H1 (cell line): ENCODE results near the gene MORC4. TPM values are rescaled to one million over a fixed set of nuclear protein-coding genes. Genes with fewer than 3 reads are reported as not detected.

Experiments
- CTCF ChIA-PET: fragments of 300-600 bp; sonication (Branson Sonifier 250); formaldehyde crosslinking; loops from one replicate; lab custom pipeline; 2021; ENCODE audit not compliant: partially characterized antibody; lab: Charles Lee
- POLR2A ChIA-PET: fragments of 300-600 bp; sonication (Branson Sonifier 250); formaldehyde crosslinking; loops from one replicate; lab custom pipeline; 2021; ENCODE audit warnings: inconsistent platforms; ENCODE audit not compliant: partially characterized antibody; lab: Charles Lee
- DNase-seq, 2 experiments: peaks; one replicate each; pipeline versions ENCODE4 v3.0.0 to v3.0.0-alpha.2; 2010 to 2022; ENCODE audit warnings: low spot score in 2 of 2, low read depth in 1 of 2, mixed read lengths in 1 of 2
- FAIRE-seq: peaks from 2 replicates; lab custom pipeline; 2011; peaks lifted over from hg19 to GRCh38; lab: Jason Lieb, UNC
- H2AFZ ChIP-seq: 2 replicates; pipeline ENCODE4 v1.8.1; 2012; ENCODE audit warnings: low read length, inconsistent platforms
- H2AK5ac ChIP-seq: 2 replicates; pipeline ENCODE4 v1.6.1; 2013; ENCODE audit warnings: low read depth, low read length
- H2BK120ac ChIP-seq: replicated peaks from 2 replicates; pipeline ENCODE3; 2013; ENCODE audit warnings: low read depth, low read length, inconsistent platforms
- H2BK12ac ChIP-seq: 2 replicates; pipeline ENCODE4 v1.6.1; 2013; ENCODE audit warnings: low read depth, low read length
- H2BK15ac ChIP-seq: 2 replicates; pipeline ENCODE4 v1.6.1; 2013; ENCODE audit warnings: low read length
- H2BK20ac ChIP-seq: 2 replicates; pipeline ENCODE4 v1.6.1; 2013; ENCODE audit warnings: low read length
- H2BK5ac ChIP-seq: 2 replicates; pipeline ENCODE4 v1.6.1; 2013; ENCODE audit warnings: low read depth, low read length
- H3K14ac ChIP-seq: 2 replicates; pipeline ENCODE4 v1.6.1; 2013; ENCODE audit warnings: inconsistent platforms; ENCODE audit not compliant: insufficient read length
- H3K18ac ChIP-seq: 2 replicates; pipeline ENCODE4 v1.6.1; 2013; ENCODE audit warnings: low read length; ENCODE audit errors: extremely low read depth
- H3K23ac ChIP-seq: 2 replicates; pipeline ENCODE4 v1.6.1; 2013; ENCODE audit warnings: inconsistent platforms; ENCODE audit not compliant: insufficient read length
- H3K23me2 ChIP-seq: 2 replicates; pipeline ENCODE4 v1.6.1; 2013; ENCODE audit warnings: low read depth, low read length
- H3K27ac ChIP-seq: 2 replicates; pipeline ENCODE4 v1.6.1; 2011; ENCODE audit warnings: low read depth, low read length, inconsistent platforms
- H3K27me3 ChIP-seq, 4 experiments: replicated peaks in 1 of 4; 1 replicate in 1 of 4; 2 replicates in 3 of 4; pipeline versions ENCODE4 v1.6.1 to v1.8.1; 2011 to 2013; ENCODE audit warnings: low read length in 3 of 4, mild to moderate bottlenecking in 3 of 4, inconsistent platforms in 2 of 4, mixed read lengths in 2 of 4, moderate library complexity in 1 of 4; ENCODE audit not compliant: control insufficient read depth in 3 of 4, insufficient read depth in 3 of 4; ENCODE audit errors: extremely low read depth in 1 of 4
- H3K36me3 ChIP-seq, 4 experiments: 2 replicates each; pipeline versions ENCODE4 v1.6.1 to v1.8.1; 2011 to 2013; ENCODE audit warnings: mild to moderate bottlenecking in 4 of 4, low read length in 3 of 4, moderate library complexity in 2 of 4, control low read depth in 1 of 4, inconsistent platforms in 1 of 4; ENCODE audit not compliant: insufficient read depth in 4 of 4, control insufficient read depth in 2 of 4
- H3K4ac ChIP-seq: replicated peaks from 2 replicates; pipeline ENCODE3; 2013; ENCODE audit warnings: low read length, low read depth, mixed read lengths, inconsistent platforms; ENCODE audit not compliant: insufficient read length
- H3K4me1 ChIP-seq, 4 experiments: replicated peaks in 1 of 4; 1 replicate in 1 of 4; 2 replicates in 3 of 4; pipeline versions ENCODE4 v1.6.1 to v1.8.1; 2011 to 2013; ENCODE audit warnings: low read length in 3 of 4, inconsistent platforms in 2 of 4, mixed read lengths in 1 of 4; ENCODE audit not compliant: insufficient read depth in 4 of 4, control insufficient read depth in 3 of 4
- H3K4me2 ChIP-seq, 2 experiments: 2 replicates each; pipeline versions ENCODE4 v1.6.1 to v1.8.1; 2011 to 2013; ENCODE audit warnings: low read depth in 2 of 2, low read length in 2 of 2, control low read depth in 1 of 2, inconsistent platforms in 1 of 2, mild to moderate bottlenecking in 1 of 2; ENCODE audit not compliant: insufficient read depth in 1 of 2
- H3K4me3 ChIP-seq, 4 experiments: fragments of 200-600, 300-600 bp in 1 of 4; sonication (generic), shearing (Covaris generic), sonication (Bioruptor Twin) in 1 of 4; 2 replicates each; pipeline versions ENCODE4 v1.5.1 to v1.8.1; 2011 to 2016; ENCODE audit warnings: low read length in 4 of 4, low read depth in 3 of 4, control low read depth in 2 of 4, inconsistent platforms in 2 of 4, mild to moderate bottlenecking in 2 of 4, mixed read lengths in 1 of 4, moderate library complexity in 1 of 4; ENCODE audit not compliant: insufficient read depth in 2 of 4; ENCODE audit errors: extremely low read depth in 1 of 4
- H3K56ac ChIP-seq: replicated peaks from 2 replicates; pipeline ENCODE3; 2013; ENCODE audit warnings: low read depth, mild to moderate bottlenecking, mixed read lengths, low read length, inconsistent platforms; ENCODE audit not compliant: insufficient read length
- H3K79me1 ChIP-seq: 2 replicates; pipeline ENCODE4 v1.6.1; 2013; ENCODE audit warnings: low read depth, low read length, control low read depth
- H3K79me2 ChIP-seq, 2 experiments: 2 replicates each; pipeline versions ENCODE4 v1.6.1 to v1.8.1; 2012 to 2013; ENCODE audit warnings: low read length in 2 of 2, mild to moderate bottlenecking in 2 of 2, inconsistent platforms in 1 of 2; ENCODE audit not compliant: insufficient read depth in 2 of 2, control insufficient read depth in 1 of 2
- H3K9ac ChIP-seq, 4 experiments: replicated peaks in 1 of 4; 1 replicate in 1 of 4; 2 replicates in 3 of 4; pipeline versions ENCODE4 v1.6.1 to v1.8.1; 2011 to 2013; ENCODE audit warnings: low read depth in 3 of 4, low read length in 3 of 4, control low read depth in 2 of 4, mild to moderate bottlenecking in 2 of 4, moderate library complexity in 2 of 4, inconsistent platforms in 1 of 4; ENCODE audit errors: extremely low read depth in 1 of 4
- H3K9me3 ChIP-seq, 2 experiments: 2 replicates each; pipeline versions ENCODE4 v1.6.1 to v1.8.1; 2012 to 2013; ENCODE audit warnings: mild to moderate bottlenecking in 2 of 2, moderate library complexity in 2 of 2, control low read depth in 1 of 2, inconsistent platforms in 1 of 2, low read depth in 1 of 2, low read length in 1 of 2, mixed read lengths in 1 of 2; ENCODE audit not compliant: insufficient read depth in 2 of 2
- H4K20me1 ChIP-seq, 2 experiments: replicated peaks in 1 of 2; 2 replicates each; pipeline versions ENCODE3 to v1.8.1; 2011 to 2013; ENCODE audit warnings: inconsistent platforms in 2 of 2, low read length in 2 of 2, mild to moderate bottlenecking in 1 of 2; ENCODE audit not compliant: insufficient read depth in 2 of 2, control insufficient read depth in 1 of 2
- H4K5ac ChIP-seq: 2 replicates; pipeline ENCODE4 v1.6.1; 2013; ENCODE audit warnings: low read length, low read depth, mixed read lengths, inconsistent platforms; ENCODE audit not compliant: insufficient read length
- H4K8ac ChIP-seq: 2 replicates; pipeline ENCODE4 v1.8.0; 2013; ENCODE audit warnings: mild to moderate bottlenecking, moderate library complexity, low read length, inconsistent platforms; ENCODE audit not compliant: insufficient read depth; ENCODE audit errors: extremely low read depth
- H4K91ac ChIP-seq: replicated peaks from 2 replicates; pipeline ENCODE3; 2013; ENCODE audit warnings: low read length, mixed read lengths, inconsistent platforms; ENCODE audit not compliant: insufficient read length
- WGBS, 2 experiments: shearing (Covaris generic) in 1 of 2; methylation state at CpG; one replicate each; pipeline versions ENCODE4 v1.1.6 to v1.1.7; 2013 to 2015; ENCODE audit warnings: low lambda C conversion rate in 2 of 2, mixed read lengths in 2 of 2, inconsistent platforms in 1 of 2, low coverage in 1 of 2, missing lambda C conversion rate in 1 of 2; ENCODE audit not compliant: insufficient replicate concordance in 2 of 2, insufficient coverage in 1 of 2, insufficient read length in 1 of 2; ENCODE audit errors: extremely low coverage in 1 of 2, missing lambda C conversion rate in 1 of 2; 5-methylcytosine and 5-hydroxymethylcytosine counted together
- polyA plus RNA-seq, 7 experiments: library from polyadenylated mRNA; depleted of rRNA in 3 of 7; stranded (reverse) in 5 of 7; unstranded in 2 of 7; fragments of >200 nt in 5 of 7; fragments of 200-250 nt in 2 of 7; gene quantifications; 1 replicate in 5 of 7; 2 replicates in 1 of 7; 4 replicates in 1 of 7; pipeline versions ENCODE4 v1.2.1 to v1.2.3, GENCODE V29; 2011 to 2013; ENCODE audit warnings: missing spikeins in 2 of 7, mixed read lengths in 2 of 7
- total RNA-seq: library from RNA; stranded (reverse); fragmentation: NEBNext Ultra II Directional; extraction: Animal tissue kit (Norgen Biotek cat#: 25700); gene quantifications from 2 replicates; pipeline ENCODE4 v1.2.1, GENCODE V29; 2021

MORC4 gene
- total and polyA plus RNA-seq, 2 of the 8 experiments (the other 6 are each of a cell fraction or from before 2014, with no cell fraction given): 1.4 to 2.5 TPM

GRCh38 chrX:106950381-106950780, 49.6 kb downstream of the MORC4 start:
- FAIRE-seq (no peak), DNase-seq (no peak)
- H4K5ac ChIP-seq: no peak overlapping the region
- no peak overlapping the region for H2AFZ ChIP-seq
- H2BK15ac ChIP-seq: no peak overlapping the region
- H3K4me3 ChIP-seq: no peak overlapping the region
- H3K27me3 ChIP-seq: no peaks in the 10 kb centered on the region
- H3K36me3 ChIP-seq: no peaks in the 10 kb centered on the region
- WGBS, 2 experiments: 85% methylated on average over 2 of the region's 2 CpGs; no CpG with 5 or more reads in 1 of the 2 experiments
- H3K4me1 ChIP-seq: no peaks in the 10 kb centered on the region
- no peak overlapping the region for H3K23ac ChIP-seq
- H2BK5ac ChIP-seq: no peak overlapping the region
- no peak overlapping the region for H3K4ac ChIP-seq
- CTCF ChIA-PET: interaction anchor here (0.6 to 2.2 kb wide), 8 partner anchors 18 to 76 kb away, joined by 3 to 13 read pairs (median 6); no protein-coding TSS in a partner anchor
- H3K4me2 ChIP-seq: no peak overlapping the region
- H3K79me2 ChIP-seq: no peaks in the 10 kb centered on the region
- no peak overlapping the region for H3K27ac ChIP-seq
- no peak overlapping the region for H2BK12ac ChIP-seq
- no peaks in the 10 kb centered on the region for H3K79me1 ChIP-seq
- no peak overlapping the region for H4K8ac ChIP-seq
- H2BK120ac ChIP-seq: no peak overlapping the region
- no peak overlapping the region for H2AK5ac ChIP-seq
- no peak overlapping the region for H3K18ac ChIP-seq
- H2BK20ac ChIP-seq: no peak overlapping the region
- no peak overlapping the region for H3K9ac ChIP-seq
- no peaks in the 10 kb centered on the region for H3K23me2 ChIP-seq
- POLR2A ChIA-PET: no interaction called here
- H3K14ac ChIP-seq: no peak overlapping the region
- H4K91ac ChIP-seq: no peak overlapping the region
- H3K9me3 ChIP-seq: no peaks in the 10 kb centered on the region
- no peak overlapping the region for H3K56ac ChIP-seq
- H4K20me1 ChIP-seq: no peaks in the 10 kb centered on the region
